DND-41 (cell line): ENCODE data around the gene OSBPL3.

ENCODE experiments used
- ATAC-seq: fragments of 200-7000 bp; cut with Tn5 transposase; 3 replicates; pipeline ENCODE4 v1.9.1; 2021; ENCODE audit warnings: low read depth; ENCODE audit not compliant: insufficient read depth
- DNase-seq: peaks from one replicate; pipeline ENCODE4 v3.0.0-alpha.2; 2020
- H2AFZ ChIP-seq: 2 replicates; pipeline ENCODE4 v1.6.0; 2012; ENCODE audit warnings: low read depth, low read length
- H3K27ac ChIP-seq: 2 replicates; pipeline ENCODE4 v1.5.1; 2012; ENCODE audit warnings: low read length, inconsistent platforms
- H3K27me3 ChIP-seq: fragments of 200-600 bp; sonication (generic); 2 replicates; pipeline ENCODE4 v1.6.0; 2012; ENCODE audit warnings: low read length, mild to moderate bottlenecking, inconsistent platforms; ENCODE audit not compliant: insufficient read depth, poor library complexity
- H3K36me3 ChIP-seq: 2 replicates; pipeline ENCODE4 v1.5.1; 2012; ENCODE audit warnings: low read length, inconsistent platforms; ENCODE audit not compliant: insufficient read depth
- H3K4me1 ChIP-seq: 2 replicates; pipeline ENCODE4 v1.5.1; 2012; ENCODE audit warnings: mild to moderate bottlenecking, low read length; ENCODE audit not compliant: insufficient read depth
- H3K4me2 ChIP-seq: 2 replicates; pipeline ENCODE4 v1.6.0; 2012; ENCODE audit warnings: mild to moderate bottlenecking, moderate library complexity, low read length, inconsistent platforms; ENCODE audit not compliant: insufficient read depth
- H3K4me3 ChIP-seq, 2 experiments: fragments of 200-600 bp in 1 of 2; shearing (Covaris generic) in 1 of 2; 2 replicates each; pipeline ENCODE4 v1.5.1; 2012 to 2016; ENCODE audit warnings: inconsistent platforms in 2 of 2, low read length in 2 of 2, mild to moderate bottlenecking in 2 of 2, low read depth in 1 of 2, moderate library complexity in 1 of 2
- H3K79me2 ChIP-seq: 2 replicates; pipeline ENCODE4 v1.6.0; 2012; ENCODE audit warnings: low read length, inconsistent platforms; ENCODE audit not compliant: insufficient read depth
- H3K9ac ChIP-seq: 2 replicates; pipeline ENCODE4 v1.6.0; 2012; ENCODE audit warnings: low read depth, mild to moderate bottlenecking, inconsistent platforms, low read length, moderate library complexity
- H3K9me3 ChIP-seq: 2 replicates; pipeline ENCODE4 v1.5.1; 2012; ENCODE audit warnings: low read length, moderate library complexity, mild to moderate bottlenecking, inconsistent platforms; ENCODE audit not compliant: insufficient read depth, severe bottlenecking
- H4K20me1 ChIP-seq: 2 replicates; pipeline ENCODE4 v1.6.0; 2012; ENCODE audit warnings: low read length; ENCODE audit not compliant: insufficient read depth
- CTCF ChIP-seq: IDR thresholded peaks from 2 replicates; pipeline ENCODE4 v1.5.1; 2012; ENCODE audit warnings: borderline replicate concordance, low read length, moderate library complexity, mild to moderate bottlenecking; ENCODE audit not compliant: poor library complexity, severe bottlenecking; ENCODE audit errors: extremely low read depth
- EZH2 ChIP-seq: IDR thresholded peaks from 3 replicates; pipeline ENCODE4 v1.6.1; 2012; ENCODE audit warnings: borderline replicate concordance, low read depth, mild to moderate bottlenecking, moderate library complexity, low read length, inconsistent platforms; ENCODE audit not compliant: severe bottlenecking

The OSBPL3 gene

GRCh38 chr7:24930856-24931255 is 49.1 kb downstream of the OSBPL3 start:
- Histone ChIP-seq H3K9ac (no peak overlapping the region), H3K79me2 (peaks cover 71% of the 10 kb centered on the region)

GRCh38 chr7:24926623-24927524 is 53.1 kb downstream of the OSBPL3 start:
- H2AFZ ChIP-seq: no peak overlapping the region

More at GRCh38 chr7:24930856-24931255, 49.1 kb downstream of the OSBPL3 start:
- no peak for ATAC-seq
- no peak overlapping the region for H3K27ac ChIP-seq
- TF ChIP-seq EZH2: no peak
- TF ChIP-seq CTCF: no peak
- peaks cover 11% of the 10 kb centered on the region; the same call in 1 of the 2 replicates for H4K20me1 ChIP-seq
- H3K4me1 ChIP-seq: peaks cover 4% of the 10 kb centered on the region; the same call in 1 of the 2 replicates
- H3K9me3 ChIP-seq: no peaks in the 10 kb centered on the region
- no peak for DNase-seq
- no peak overlapping the region for H2AFZ ChIP-seq
- no peak overlapping the region for H3K4me2 ChIP-seq
- H3K36me3 ChIP-seq: no peaks in the 10 kb centered on the region
- H3K27me3 ChIP-seq: no peaks in the 10 kb centered on the region
- no peak overlapping the region for H3K4me3 ChIP-seq

GRCh38 chr7:24924375-24924774 is 55.6 kb downstream of the OSBPL3 start:
- ATAC-seq: peak; percentile 34
- no peaks in the 10 kb centered on the region for H3K27me3 ChIP-seq
- peaks cover 33% of the 10 kb centered on the region for H3K4me1 ChIP-seq
- no peak overlapping the region for H2AFZ ChIP-seq
- H3K36me3 ChIP-seq: no peaks in the 10 kb centered on the region
- DNase-seq: no peak
- H3K9ac ChIP-seq: no peak overlapping the region
- H3K27ac ChIP-seq: no peak overlapping the region
- no peak overlapping the region for H3K4me2 ChIP-seq
- H3K4me3 ChIP-seq: no peak overlapping the region
- TF ChIP-seq CTCF: no peak
- no peak for TF ChIP-seq EZH2
- peaks cover 70% of the 10 kb centered on the region for H3K79me2 ChIP-seq
- H4K20me1 ChIP-seq: peaks cover 16% of the 10 kb centered on the region; the same call in 1 of the 2 replicates
- H3K9me3 ChIP-seq: no peaks in the 10 kb centered on the region

More at GRCh38 chr7:24926623-24927524, 53.1 kb downstream of the OSBPL3 start:
- H3K4me1 ChIP-seq: peaks cover 19% of the 10 kb centered on the region
- H3K9me3 ChIP-seq: no peaks in the 10 kb centered on the region
- no peak overlapping the region for H3K27ac ChIP-seq
- H3K4me3 ChIP-seq: no peak overlapping the region
- peaks cover 73% of the 10 kb centered on the region for H3K79me2 ChIP-seq
- H3K27me3 ChIP-seq: no peaks in the 10 kb centered on the region
- H3K36me3 ChIP-seq: no peaks in the 10 kb centered on the region
- peaks cover 14% of the 10 kb centered on the region; the same call in 1 of the 2 replicates for H4K20me1 ChIP-seq
- no peak for TF ChIP-seq EZH2
- no peak for TF ChIP-seq CTCF
- H3K4me2 ChIP-seq: no peak overlapping the region
- no peak overlapping the region for H3K9ac ChIP-seq
- DNase-seq: no peak
- ATAC-seq: no peak
